ENCODE results near the gene PIK3C3.

- TF ChIP-seq, protein P1, sequence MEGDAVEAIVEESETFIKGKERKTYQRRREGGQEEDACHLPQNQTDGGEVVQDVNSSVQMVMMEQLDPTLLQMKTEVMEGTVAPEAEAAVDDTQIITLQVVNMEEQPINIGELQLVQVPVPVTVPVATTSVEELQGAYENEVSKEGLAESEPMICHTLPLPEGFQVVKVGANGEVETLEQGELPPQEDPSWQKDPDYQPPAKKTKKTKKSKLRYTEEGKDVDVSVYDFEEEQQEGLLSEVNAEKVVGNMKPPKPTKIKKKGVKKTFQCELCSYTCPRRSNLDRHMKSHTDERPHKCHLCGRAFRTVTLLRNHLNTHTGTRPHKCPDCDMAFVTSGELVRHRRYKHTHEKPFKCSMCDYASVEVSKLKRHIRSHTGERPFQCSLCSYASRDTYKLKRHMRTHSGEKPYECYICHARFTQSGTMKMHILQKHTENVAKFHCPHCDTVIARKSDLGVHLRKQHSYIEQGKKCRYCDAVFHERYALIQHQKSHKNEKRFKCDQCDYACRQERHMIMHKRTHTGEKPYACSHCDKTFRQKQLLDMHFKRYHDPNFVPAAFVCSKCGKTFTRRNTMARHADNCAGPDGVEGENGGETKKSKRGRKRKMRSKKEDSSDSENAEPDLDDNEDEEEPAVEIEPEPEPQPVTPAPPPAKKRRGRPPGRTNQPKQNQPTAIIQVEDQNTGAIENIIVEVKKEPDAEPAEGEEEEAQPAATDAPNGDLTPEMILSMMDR (IDR thresholded peaks at IDR 0.05) = no peak
- no peak for TF ChIP-seq POLR2A (IDR thresholded peaks at IDR 0.05)
These were observed 33.3 kb upstream of the PIK3C3 start for GRCh38 chr18:41921770-41922169.

All from right lobe of liver (tissue), 4 donors.